Esophagus muscularis mucosa (tissue), 4 donors: Measurements from ENCODE around the gene FEV.

Experiments used
- EP300 ChIP-seq: sonication (generic); formaldehyde crosslinking; IDR thresholded peaks from one replicate; pipeline ENCODE4 v1.6.1; 2017; ENCODE audit warnings: antibody characterized with exemption
- POLR2A ChIP-seq: fragments of 450-650 bp; IDR thresholded peaks from one replicate; pipeline ENCODE4 v1.6.1; 2017; ENCODE audit warnings: antibody characterized with exemption, moderate library complexity, mild to moderate bottlenecking, low read depth
- POLR2AphosphoS5 ChIP-seq, 2 donors: sonication (generic); formaldehyde crosslinking; IDR thresholded peaks; one replicate each; pipeline ENCODE4 v1.6.1; 2017; ENCODE audit warnings: antibody characterized with exemption in 2 of 2
- TF ChIP-seq, protein P1 (sequence below), 3 experiments: fragments of 200-600 bp in 2 of 3; fragments of 450-650 bp in 1 of 3; sonication (generic) in 2 of 3; IDR thresholded peaks; one replicate each; pipeline ENCODE4 v1.5.1; 2017 to 2019; ENCODE audit warnings: antibody characterized with exemption in 3 of 3, mild to moderate bottlenecking in 2 of 3, moderate library complexity in 1 of 3

DNA sequence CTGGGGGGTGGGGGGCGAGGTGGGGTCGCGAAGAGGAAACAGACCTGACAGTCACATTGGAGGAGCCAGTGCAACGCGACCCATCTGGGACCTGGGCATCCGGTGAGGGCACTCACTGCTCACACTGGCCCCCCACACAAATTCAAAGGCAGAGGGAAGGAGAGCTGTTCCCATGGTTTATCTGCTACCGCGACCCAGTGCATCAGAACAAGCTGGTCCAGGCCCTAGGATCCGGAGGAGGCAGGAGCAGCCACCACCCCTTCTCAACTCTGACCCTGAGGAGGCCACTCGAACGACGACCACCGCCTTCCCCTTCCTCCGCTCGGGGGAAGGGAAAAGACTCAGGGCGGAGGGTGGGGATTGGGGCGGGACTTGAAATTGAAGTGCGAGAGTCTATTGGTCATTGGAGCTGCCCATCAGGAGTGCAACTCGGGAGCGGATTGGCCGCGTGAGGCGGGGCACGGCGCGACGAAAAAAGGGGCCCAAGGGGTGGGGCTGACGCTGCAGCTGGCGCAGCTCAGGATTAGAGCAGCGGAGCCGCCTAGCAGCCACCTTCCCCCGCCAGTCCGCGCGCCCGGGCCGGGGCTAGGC is 25.7 kb downstream of the FEV start, which contains the start of gene CDK5R2:
- TF ChIP-seq, protein P1, sequence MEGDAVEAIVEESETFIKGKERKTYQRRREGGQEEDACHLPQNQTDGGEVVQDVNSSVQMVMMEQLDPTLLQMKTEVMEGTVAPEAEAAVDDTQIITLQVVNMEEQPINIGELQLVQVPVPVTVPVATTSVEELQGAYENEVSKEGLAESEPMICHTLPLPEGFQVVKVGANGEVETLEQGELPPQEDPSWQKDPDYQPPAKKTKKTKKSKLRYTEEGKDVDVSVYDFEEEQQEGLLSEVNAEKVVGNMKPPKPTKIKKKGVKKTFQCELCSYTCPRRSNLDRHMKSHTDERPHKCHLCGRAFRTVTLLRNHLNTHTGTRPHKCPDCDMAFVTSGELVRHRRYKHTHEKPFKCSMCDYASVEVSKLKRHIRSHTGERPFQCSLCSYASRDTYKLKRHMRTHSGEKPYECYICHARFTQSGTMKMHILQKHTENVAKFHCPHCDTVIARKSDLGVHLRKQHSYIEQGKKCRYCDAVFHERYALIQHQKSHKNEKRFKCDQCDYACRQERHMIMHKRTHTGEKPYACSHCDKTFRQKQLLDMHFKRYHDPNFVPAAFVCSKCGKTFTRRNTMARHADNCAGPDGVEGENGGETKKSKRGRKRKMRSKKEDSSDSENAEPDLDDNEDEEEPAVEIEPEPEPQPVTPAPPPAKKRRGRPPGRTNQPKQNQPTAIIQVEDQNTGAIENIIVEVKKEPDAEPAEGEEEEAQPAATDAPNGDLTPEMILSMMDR (IDR thresholded peaks at IDR 0.05) = no peak
- TF ChIP-seq POLR2A (no peak), EP300 (no peak), POLR2AphosphoS5 (IDR thresholded peaks at IDR 0.05) (no peak)
